Transverse colon (tissue), 3 donors: ENCODE data around the gene SLC9A1.

ENCODE experiments used
- CTCF ChIP-seq, 5 experiments: fragments of 200-600 bp in 3 of 5; fragments of 450-650 bp in 2 of 5; sonication (generic) in 3 of 5; IDR thresholded peaks; 1 replicate in 2 of 5; 2 replicates in 3 of 5; pipeline ENCODE4 v1.5.1; 2016 to 2017; ENCODE audit warnings: antibody characterized with exemption in 5 of 5, inconsistent platforms in 3 of 5, mild to moderate bottlenecking in 2 of 5, moderate library complexity in 1 of 5
- EP300 ChIP-seq: sonication (generic); formaldehyde crosslinking; IDR thresholded peaks from one replicate; pipeline ENCODE4 v1.6.1; 2017; ENCODE audit warnings: antibody characterized with exemption, low read depth
- POLR2A ChIP-seq: fragments of 450-650 bp; IDR thresholded peaks from one replicate; pipeline ENCODE4 v1.6.1; 2016; ENCODE audit warnings: antibody characterized with exemption, mild to moderate bottlenecking, moderate library complexity

- TF ChIP-seq EP300 (no peak), CTCF (IDR thresholded peaks at IDR 0.05) (no peak), POLR2A (no peak)
These were observed 70.8 kb downstream of the SLC9A1 start for GRCh38 chr1:27084107-27084506.
